NCI-H1105 (cell line): ENCODE measurements around the gene SNX1.

Experiments
- DNase-seq: peaks from one replicate; lab custom pipeline; 2025; lab: John Stamatoyannopoulos, UW

Gene SNX1

DNA sequence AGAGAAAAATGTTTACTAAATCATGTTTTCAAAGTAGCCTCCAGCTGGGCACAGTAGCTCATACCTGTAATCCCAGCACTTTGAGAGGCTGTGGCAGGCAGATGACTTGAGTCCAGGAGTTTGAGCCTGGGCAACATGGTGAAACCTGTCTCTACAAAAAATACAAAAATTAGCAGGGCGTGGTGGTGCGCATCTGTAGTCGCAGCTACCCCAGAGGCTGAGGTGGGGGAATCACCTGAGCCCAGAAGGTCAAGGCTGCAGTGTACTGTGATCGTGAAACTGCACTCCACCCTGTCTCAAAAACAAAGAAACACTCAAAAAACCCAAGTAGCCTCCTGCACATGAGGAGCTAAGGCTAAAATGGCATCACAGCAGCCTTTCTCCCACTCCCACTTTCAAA lies 68.7 kb downstream of the SNX1 start:
- DNase-seq, result no peak

DNA sequence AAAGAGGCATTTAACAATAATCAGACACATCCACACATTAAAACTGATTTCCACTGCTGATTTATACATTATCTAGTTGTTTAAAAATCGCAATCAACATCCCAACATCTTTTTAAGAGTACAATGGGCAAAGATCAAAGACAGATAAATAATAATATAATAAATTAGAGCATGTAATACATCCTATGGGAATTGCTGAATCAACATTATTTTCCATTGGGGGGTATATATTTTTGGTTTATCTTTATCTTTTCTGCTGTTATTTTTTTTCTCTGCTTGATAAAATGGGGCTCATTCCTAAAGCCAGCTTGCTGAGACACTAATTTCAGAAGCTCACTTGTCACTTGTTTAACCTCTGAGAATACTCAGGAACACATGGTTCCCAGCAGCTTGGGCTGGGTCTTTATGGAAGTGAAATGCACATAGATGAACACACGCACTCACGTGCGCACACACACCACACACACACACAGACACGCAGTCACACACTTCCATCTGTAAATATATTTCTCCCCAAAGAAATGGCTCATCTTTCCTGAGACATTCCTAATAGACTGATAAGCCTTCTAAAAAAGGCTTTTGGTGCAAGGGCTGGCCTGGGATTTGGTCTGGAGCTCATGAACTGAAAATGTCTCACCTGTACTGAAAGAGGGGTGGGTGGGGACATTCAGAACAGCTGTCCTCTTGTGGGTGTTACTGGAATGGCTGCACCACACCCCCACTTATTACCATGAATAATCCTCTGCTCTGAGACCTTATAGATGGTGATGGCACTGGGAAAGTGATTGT lies 70.5 kb downstream of the SNX1 start:
- no peak for DNase-seq

DNA sequence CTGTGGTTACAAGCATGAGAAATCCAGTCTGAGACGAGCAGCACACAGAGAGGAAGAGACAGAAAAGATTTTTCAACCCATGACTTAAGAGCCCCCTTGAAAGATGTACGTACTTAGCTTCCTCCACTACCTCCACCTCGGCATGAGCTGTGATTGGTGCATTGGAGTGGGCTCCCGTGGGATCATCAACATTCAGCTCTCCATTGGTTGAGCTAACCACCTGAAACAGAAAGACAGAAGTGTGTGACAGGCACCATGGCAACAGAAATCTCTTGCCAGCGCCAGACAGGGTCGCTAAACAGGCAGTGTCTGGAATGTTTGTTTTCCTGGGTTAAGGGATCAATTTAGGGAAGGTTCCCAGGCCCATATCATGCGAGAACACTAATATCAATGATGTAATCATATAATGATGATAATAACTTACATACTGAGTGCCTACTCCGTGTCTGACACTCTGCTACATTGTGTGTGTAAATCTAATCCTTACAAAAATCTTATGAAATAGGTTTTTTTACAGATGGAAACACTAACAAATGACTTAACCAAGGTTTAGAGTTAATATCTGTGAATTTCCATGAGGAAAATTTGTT lies 84.5 kb downstream of the SNX1 start:
- peak; percentile 81 for DNase-seq

DNA sequence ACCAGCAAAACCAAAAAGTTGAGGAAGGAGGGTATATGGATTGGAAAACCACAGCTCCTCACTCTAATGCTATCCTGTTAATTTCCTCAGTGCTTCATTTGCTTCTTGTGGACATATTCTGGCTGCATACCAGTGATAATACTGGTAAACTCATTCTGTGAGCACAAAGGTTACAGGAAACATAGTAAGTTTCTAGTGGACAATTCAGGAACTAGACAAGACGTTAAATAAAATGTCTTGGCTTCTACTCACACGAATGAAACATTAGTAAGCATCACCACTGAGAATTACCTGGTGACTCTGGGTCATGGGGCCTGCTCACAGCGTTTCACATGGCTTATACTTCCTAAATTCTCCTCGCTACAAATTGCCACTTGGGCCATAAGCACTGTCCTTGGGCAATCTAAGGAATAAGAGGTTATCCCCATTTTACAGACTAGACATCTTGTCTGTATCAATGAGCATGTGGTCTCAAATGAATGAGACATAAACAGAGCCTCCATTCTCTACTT lies 87.1 kb downstream of the SNX1 start:
- DNase-seq, result no peak

DNA sequence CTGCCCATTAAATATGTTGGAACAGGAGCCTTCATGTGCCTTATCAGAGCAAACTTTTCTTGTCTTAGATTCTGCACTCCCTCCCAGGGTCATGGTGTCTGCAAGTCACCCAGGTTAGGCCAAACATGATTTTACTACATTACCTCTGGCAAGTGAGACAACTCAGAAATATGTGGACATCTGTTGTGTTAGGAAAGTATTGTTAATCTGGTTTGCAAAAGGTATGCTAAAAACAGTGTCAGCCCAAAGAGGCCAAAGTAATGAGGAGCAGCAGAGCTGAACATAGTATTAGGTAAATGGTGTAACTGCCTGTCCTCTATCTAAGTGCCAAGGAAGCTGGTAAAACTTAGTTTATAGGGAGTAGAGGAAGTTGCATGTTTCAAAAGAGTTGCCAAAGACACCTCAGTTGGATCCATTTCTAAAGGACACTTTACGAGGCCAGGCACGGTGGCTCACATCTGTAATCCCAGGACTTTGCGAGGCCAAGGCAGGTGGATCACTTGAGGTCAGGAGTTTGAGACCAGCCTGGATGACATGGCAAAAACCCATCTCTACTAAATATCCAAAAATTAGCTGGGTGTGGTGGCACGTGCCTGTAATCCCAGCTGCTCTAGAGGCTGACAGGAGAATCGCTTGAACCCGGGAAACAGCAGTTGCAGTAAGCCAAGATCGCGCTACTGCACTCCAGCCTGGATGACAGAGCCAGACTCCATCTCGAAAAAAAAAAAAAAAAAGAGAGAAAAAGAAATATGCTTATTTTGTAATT lies 89.5 kb downstream of the SNX1 start:
- DNase-seq, result no peak

DNA sequence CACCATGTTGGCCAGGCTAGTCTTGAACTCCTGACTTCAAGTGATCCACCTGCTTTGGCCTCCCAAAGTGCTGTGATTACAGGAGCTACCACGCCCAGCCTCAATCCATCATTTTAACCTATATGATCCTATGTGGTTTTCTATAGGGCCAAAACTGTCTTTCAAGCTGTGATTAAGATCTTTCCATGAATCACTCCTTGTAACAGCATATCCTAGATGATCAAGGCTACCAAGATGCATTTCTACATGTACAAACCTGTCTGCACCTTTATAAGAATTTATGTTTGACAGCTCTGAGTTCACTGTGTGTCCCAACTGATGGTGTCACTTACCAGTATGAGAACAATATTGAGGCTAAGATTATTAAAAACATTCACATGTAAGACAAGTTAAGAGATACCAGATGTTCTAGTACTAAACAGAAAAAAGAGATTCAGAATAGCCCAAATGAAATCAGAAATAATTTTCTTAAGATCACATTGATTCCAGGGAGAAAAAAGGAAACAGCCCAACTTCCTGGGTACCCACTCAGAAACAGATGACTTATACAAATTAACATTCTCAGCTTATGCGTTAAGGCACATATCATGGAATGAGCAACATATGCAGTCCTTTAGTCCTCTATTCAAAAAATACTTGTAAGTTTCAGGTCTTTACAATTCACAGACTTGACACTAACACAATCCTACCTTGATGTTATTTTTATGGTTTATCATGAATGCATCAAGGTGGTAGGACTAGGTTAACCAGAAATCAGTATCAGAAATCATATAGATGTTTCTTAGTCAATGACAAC lies 91.8 kb downstream of the SNX1 start:
- DNase-seq, result no peak
